Stimulated activated CD4-positive, alpha-beta T cell treated with anti-CD3 and anti-CD28 coated beads, Interleukin-15, amount 100 ng/mL, for 24 hours (primary cell): Measurements from ENCODE around the gene CYB5A.

Experiments
- DNase-seq: peaks from one replicate; pipeline ENCODE4 v3.0.0-alpha.2; 2020

CYB5A gene

DNA sequence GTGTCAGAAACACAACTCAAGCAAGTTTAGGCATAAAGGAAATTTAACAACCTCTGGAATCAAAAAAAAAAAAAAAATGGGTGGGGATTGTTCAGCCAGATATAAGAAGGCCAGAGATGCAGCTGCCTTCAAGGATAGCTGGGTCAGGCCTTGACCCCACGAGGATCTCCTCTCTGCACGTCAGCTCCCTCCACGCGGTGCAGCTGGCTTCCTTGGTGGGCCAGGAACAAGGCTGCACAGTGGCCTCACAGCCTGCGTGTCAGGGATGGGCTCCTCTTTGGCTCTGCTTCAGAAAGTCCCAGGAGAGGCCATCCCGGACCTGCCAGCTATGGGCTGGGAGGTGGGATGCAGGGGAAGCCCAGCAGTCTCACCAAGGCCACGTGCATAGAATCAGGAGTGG is 88.0 kb downstream of the CYB5A start:
- no peak for DNase-seq
